Progenitor cell of endocrine pancreas (in vitro differentiated cells): ENCODE results near the gene CFAP410. TPM values are rescaled to one million over a fixed set of nuclear protein-coding genes. Genes with fewer than 3 reads are reported as not detected.

Source experiments
- DNase-seq: peaks from one replicate; pipeline ENCODE4 v3.0.0; 2021; ENCODE audit warnings: low spot score; ENCODE audit not compliant: unreplicated experiment
- H3K27ac Mint-ChIP-seq: 2 replicates; pipeline ENCODE4 v1.8.0; 2021; ENCODE audit warnings: mild to moderate bottlenecking, moderate library complexity, mixed read lengths
- H3K27me3 Mint-ChIP-seq: 2 replicates; pipeline ENCODE4 v1.8.0; 2021; ENCODE audit warnings: mixed read lengths
- H3K36me3 Mint-ChIP-seq: 2 replicates; pipeline ENCODE4 v1.8.0; 2022; ENCODE audit warnings: mixed read lengths; ENCODE audit not compliant: insufficient read depth
- H3K4me1 Mint-ChIP-seq: 2 replicates; pipeline ENCODE4 v1.8.0; 2021; ENCODE audit warnings: low read depth, mixed read lengths
- H3K4me3 Mint-ChIP-seq: 2 replicates; pipeline ENCODE4 v1.8.0; 2021; ENCODE audit warnings: low read depth, mild to moderate bottlenecking, moderate library complexity, mixed read lengths
- H3K9me3 Mint-ChIP-seq: 2 replicates; pipeline ENCODE4 v1.8.0; 2021; ENCODE audit warnings: low read depth, mixed read lengths
- total RNA-seq: library from RNA; stranded (reverse); gene quantifications from 2 replicates; pipeline ENCODE4 v1.2.1, GENCODE V29; 2021
- TF ChIP-seq, protein P1 (sequence below): fragments of 200-600 bp; sonication (generic); IDR thresholded peaks from one replicate; pipeline ENCODE4 v1.5.0; 2021; ENCODE audit warnings: antibody characterized with exemption, mild to moderate bottlenecking; ENCODE audit not compliant: unreplicated experiment

CFAP410 gene
- total RNA-seq, 1 donor from 2014 or later, result 32.4 TPM

GRCh38 chr21:44372616-44373015, 33.4 kb upstream of the CFAP410 start:
- H3K4me1 Mint-ChIP-seq, result no peaks in the 10 kb centered on the region
- H3K27me3 Mint-ChIP-seq, result peaks cover 26% of the 10 kb centered on the region
- H3K27ac Mint-ChIP-seq, result no peak overlapping the region
- no peak overlapping the region for H3K4me3 Mint-ChIP-seq
- no peaks in the 10 kb centered on the region for H3K9me3 Mint-ChIP-seq
- H3K36me3 Mint-ChIP-seq, result no peaks in the 10 kb centered on the region
- DNase-seq, result no peak
- TF ChIP-seq, protein P1, sequence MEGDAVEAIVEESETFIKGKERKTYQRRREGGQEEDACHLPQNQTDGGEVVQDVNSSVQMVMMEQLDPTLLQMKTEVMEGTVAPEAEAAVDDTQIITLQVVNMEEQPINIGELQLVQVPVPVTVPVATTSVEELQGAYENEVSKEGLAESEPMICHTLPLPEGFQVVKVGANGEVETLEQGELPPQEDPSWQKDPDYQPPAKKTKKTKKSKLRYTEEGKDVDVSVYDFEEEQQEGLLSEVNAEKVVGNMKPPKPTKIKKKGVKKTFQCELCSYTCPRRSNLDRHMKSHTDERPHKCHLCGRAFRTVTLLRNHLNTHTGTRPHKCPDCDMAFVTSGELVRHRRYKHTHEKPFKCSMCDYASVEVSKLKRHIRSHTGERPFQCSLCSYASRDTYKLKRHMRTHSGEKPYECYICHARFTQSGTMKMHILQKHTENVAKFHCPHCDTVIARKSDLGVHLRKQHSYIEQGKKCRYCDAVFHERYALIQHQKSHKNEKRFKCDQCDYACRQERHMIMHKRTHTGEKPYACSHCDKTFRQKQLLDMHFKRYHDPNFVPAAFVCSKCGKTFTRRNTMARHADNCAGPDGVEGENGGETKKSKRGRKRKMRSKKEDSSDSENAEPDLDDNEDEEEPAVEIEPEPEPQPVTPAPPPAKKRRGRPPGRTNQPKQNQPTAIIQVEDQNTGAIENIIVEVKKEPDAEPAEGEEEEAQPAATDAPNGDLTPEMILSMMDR, result no peak

GRCh38 chr21:44371596-44371995, 32.4 kb upstream of the CFAP410 start:
- TF ChIP-seq, protein P1, result no peak
- Mint-ChIP-seq H3K4me3 (no peak overlapping the region), H3K36me3 (no peaks in the 10 kb centered on the region), H3K9me3 (no peaks in the 10 kb centered on the region), H3K4me1 (no peaks in the 10 kb centered on the region), H3K27ac (no peak overlapping the region), H3K27me3 (peaks cover 22% of the 10 kb centered on the region)
- no peak for DNase-seq

DNA sequence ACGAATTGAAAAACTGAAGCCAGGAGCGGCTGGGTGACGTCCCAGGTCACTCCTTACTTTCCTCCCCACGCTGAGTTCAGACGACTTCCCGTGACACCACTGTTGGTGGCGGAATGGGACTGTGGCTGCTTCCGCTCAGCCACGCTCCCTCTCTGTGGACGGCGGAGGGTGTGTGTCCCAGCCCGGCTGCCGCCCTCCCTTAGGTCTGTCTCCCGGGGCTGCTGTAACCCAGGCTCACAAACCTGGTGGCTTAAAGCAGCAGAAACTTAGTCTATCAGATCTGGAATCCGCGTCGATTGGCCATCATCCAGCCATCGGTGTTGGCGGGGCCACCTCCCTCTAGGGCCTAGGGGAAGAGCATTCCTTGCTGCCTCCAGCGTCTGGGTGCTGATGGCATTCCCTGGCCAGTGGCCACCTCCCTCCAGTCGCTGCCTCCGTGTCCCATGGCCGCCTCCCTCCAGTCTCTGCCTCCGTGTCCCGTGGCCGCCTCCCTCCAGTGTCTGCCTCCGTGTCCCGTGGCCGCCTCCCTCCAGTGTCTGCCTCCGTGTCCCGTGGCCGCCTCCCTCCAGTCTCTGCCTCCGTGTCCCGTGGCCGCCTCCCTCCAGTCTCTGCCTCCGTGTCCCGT, 31.7 kb upstream of the CFAP410 start:
- Mint-ChIP-seq H3K27me3 (peaks cover 21% of the 10 kb centered on the region), H3K4me3 (no peak overlapping the region), H3K36me3 (no peaks in the 10 kb centered on the region), H3K9me3 (no peaks in the 10 kb centered on the region), H3K4me1 (no peaks in the 10 kb centered on the region), H3K27ac (no peak overlapping the region)
- DNase-seq, result no peak
- TF ChIP-seq, protein P1, result no peak

GRCh38 chr21:44370027-44370735, 31.0 kb upstream of the CFAP410 start:
- no peak for DNase-seq
- Mint-ChIP-seq H3K36me3 (no peaks in the 10 kb centered on the region), H3K4me3 (peak overlapping the region; percentile 16), H3K27me3 (peaks cover 16% of the 10 kb centered on the region), H3K9me3 (no peaks in the 10 kb centered on the region), H3K4me1 (no peaks in the 10 kb centered on the region), H3K27ac (no peak overlapping the region)
- TF ChIP-seq, protein P1, result no peak

- peak; percentile 30 for DNase-seq
- H3K4me1 Mint-ChIP-seq, result no peaks in the 10 kb centered on the region
- no peak overlapping the region for H3K4me3 Mint-ChIP-seq
- no peaks in the 10 kb centered on the region for H3K9me3 Mint-ChIP-seq
- peaks cover 16% of the 10 kb centered on the region for H3K27me3 Mint-ChIP-seq
- H3K36me3 Mint-ChIP-seq, result no peaks in the 10 kb centered on the region
- H3K27ac Mint-ChIP-seq, result no peak overlapping the region
- TF ChIP-seq, protein P1, result no peak
Observed at GRCh38 chr21:44368711-44369446, 29.7 kb upstream of the CFAP410 start.
